Neural cell (in vitro differentiated cells): ENCODE data around the gene NELL2.

Source experiments
- CTCF ChIP-seq: fragments of 450-650 bp; IDR thresholded peaks from 2 replicates; pipeline ENCODE4 v1.5.1; 2014; ENCODE audit warnings: antibody characterized with exemption, mild to moderate bottlenecking, moderate library complexity; ENCODE audit not compliant: poor library complexity, severe bottlenecking
- EP300 ChIP-seq: fragments of 450-650 bp; conservative IDR thresholded peaks from 2 replicates; pipeline ENCODE4 v1.6.1; 2014; ENCODE audit warnings: antibody characterized with exemption, mild to moderate bottlenecking, moderate library complexity; ENCODE audit not compliant: poor library complexity, severe bottlenecking
- EZH2 ChIP-seq: fragments of 200-600, 300-800 bp; shearing (Covaris generic), sonication (generic); IDR thresholded peaks from 2 replicates; pipeline ENCODE4 v1.6.1; 2014; ENCODE audit warnings: antibody characterized with exemption, low read length, borderline replicate concordance, mild to moderate bottlenecking; ENCODE audit not compliant: insufficient read depth, poor library complexity, severe bottlenecking
- MXI1 ChIP-seq: fragments of 450-650 bp; conservative IDR thresholded peaks from 2 replicates; pipeline ENCODE4 v1.6.1; 2014; ENCODE audit warnings: antibody characterized with exemption, mild to moderate bottlenecking; ENCODE audit not compliant: poor library complexity, severe bottlenecking
- POLR2AphosphoS5 ChIP-seq: IDR thresholded peaks from 2 replicates; pipeline ENCODE4 v1.6.1; 2012
- RAD21 ChIP-seq: fragments of 450-650 bp; conservative IDR thresholded peaks from 2 replicates; pipeline ENCODE4 v1.6.1; 2014; ENCODE audit warnings: antibody characterized with exemption, mild to moderate bottlenecking, moderate library complexity
- SMC3 ChIP-seq: fragments of 450-650 bp; conservative IDR thresholded peaks from 2 replicates; pipeline ENCODE4 v1.6.1; 2014; ENCODE audit warnings: antibody characterized with exemption, mild to moderate bottlenecking, moderate library complexity; ENCODE audit not compliant: poor library complexity

GRCh38 chr12:44847403-44847802, 28.7 kb downstream of the NELL2 start:
- no peak for TF ChIP-seq EZH2
- TF ChIP-seq CTCF = no peak
- TF ChIP-seq EP300 = no peak
- no peak for TF ChIP-seq SMC3
- TF ChIP-seq POLR2AphosphoS5 = no peak
- no peak for TF ChIP-seq MXI1
- TF ChIP-seq RAD21 = no peak
